ENCODE results near the gene OSTN. TPM values are rescaled to one million over a fixed set of nuclear protein-coding genes. Genes with fewer than 3 reads are reported as not detected.

The OSTN gene
- polyA plus RNA-seq, 1 donor from 2014 or later = 0.17 TPM

GRCh38 chr3:191314109-191314728 is 115.2 kb downstream of the OSTN start:
- no peaks in the 10 kb centered on the region for H3K79me2 ChIP-seq (replicated peaks; ENCODE audit: insufficient read depth, low read length)
- H2AFZ ChIP-seq (ENCODE audit: low read depth, low read length) = no peak overlapping the region
- H3K9ac ChIP-seq (ENCODE audit: low read length) = no peak overlapping the region
- no peaks in the 10 kb centered on the region for H3K9me3 ChIP-seq (ENCODE audit: low read length)
- H3K36me3 ChIP-seq (ENCODE audit: insufficient read depth, low read length) = no peaks in the 10 kb centered on the region
- no peaks in the 10 kb centered on the region for H3K9me2 ChIP-seq (ENCODE audit: insufficient read depth, low read length)
- H4K20me1 ChIP-seq (ENCODE audit: insufficient read depth) = no peaks in the 10 kb centered on the region
- TF ChIP-seq MXI1 (conservative IDR thresholded peaks at IDR 0.05; ENCODE audit: poor library complexity, severe bottlenecking) = no peak
- no peak for TF ChIP-seq EP300 (conservative IDR thresholded peaks at IDR 0.05; ENCODE audit: poor library complexity, severe bottlenecking)
- H3K4me3 ChIP-seq (ENCODE audit: low read length) = no peak overlapping the region
- no peak overlapping the region for H3K4me2 ChIP-seq (ENCODE audit: low read length)
- H3K27ac ChIP-seq (ENCODE audit: low read length) = no peak overlapping the region
- H3F3A ChIP-seq (ENCODE audit: insufficient read depth, low read length, poor library complexity, severe bottlenecking) = no peaks in the 10 kb centered on the region
- H3K27me3 ChIP-seq (ENCODE audit: insufficient read depth, low read depth, low read length) = no peaks in the 10 kb centered on the region

Other genes starting within 250 kb of the OSTN start
- gene CCDC50, start 130.2 kb downstream of the OSTN start, polyA plus RNA-seq = 51.7 and 58.2 TPM in 2 replicates
- 0.46 TPM in 1 of 2 replicates, not detected in the other for gene UTS2B, start 131.3 kb downstream of the OSTN start, polyA plus RNA-seq

All from neural cell (in vitro differentiated cells).